K562 (cell line): ENCODE measurements around the gene ZBTB2.

Source experiments
- CBX2 ChIP-seq: fragments of 200-600 bp; sonication (generic); IDR thresholded peaks from one replicate; pipeline ENCODE4 v1.6.1; 2012; ENCODE audit warnings: mild to moderate bottlenecking, low read length, inconsistent platforms; ENCODE audit not compliant: insufficient read depth, poor library complexity, severe bottlenecking
- ETV1 ChIP-seq: fragments of 450-650 bp; conservative IDR thresholded peaks from 2 replicates; pipeline ENCODE4 v1.6.1; 2016; ENCODE audit warnings: missing genetic modification characterization, control low read depth, low read depth, missing compliant biosample characterization
- FOXA1 ChIP-seq: fragments of 450-650 bp; IDR thresholded peaks from 2 replicates; pipeline ENCODE4 v1.6.1; 2016; ENCODE audit warnings: mild to moderate bottlenecking, borderline replicate concordance

DNA sequence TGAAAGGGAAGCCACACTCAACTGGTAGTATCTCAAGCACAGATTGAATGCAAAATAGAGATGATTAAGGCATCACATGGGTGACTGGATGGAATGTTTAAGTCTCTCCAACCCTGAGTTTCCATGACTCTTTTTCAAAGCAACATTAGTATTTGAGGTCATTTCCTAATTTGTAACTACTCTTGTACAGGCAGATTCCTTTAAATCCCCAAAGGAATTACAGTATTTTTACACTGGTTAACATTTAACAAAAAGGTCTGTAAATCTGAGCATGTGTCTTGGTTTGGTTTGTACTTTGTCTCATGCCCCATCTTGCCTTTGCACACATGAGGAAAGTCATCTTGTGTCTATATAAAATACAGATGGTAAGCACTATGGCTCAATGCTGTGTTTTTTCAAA, 45.4 kb upstream of the ZBTB2 start:
- TF ChIP-seq CBX2 (no peak), ETV1 (tag) (no peak), FOXA1 (no peak)
